Endothelial cell (in vitro differentiated cells): ENCODE measurements around the gene CAMK2G. TPM values are rescaled to one million over a fixed set of nuclear protein-coding genes. Genes with fewer than 3 reads are reported as not detected.

Experiments
- DNase-seq: peaks from one replicate; pipeline ENCODE4 v3.0.0; 2021; ENCODE audit warnings: low spot score
- H3K27ac Mint-ChIP-seq: one replicate; pipeline ENCODE4 v1.8.0; 2021; ENCODE audit warnings: mixed read lengths, inconsistent platforms; ENCODE audit not compliant: unreplicated experiment
- H3K27me3 Mint-ChIP-seq: one replicate; pipeline ENCODE4 v1.8.0; 2021; ENCODE audit warnings: mild to moderate bottlenecking, moderate library complexity, mixed read lengths, inconsistent platforms; ENCODE audit not compliant: unreplicated experiment
- H3K36me3 Mint-ChIP-seq: one replicate; pipeline ENCODE4 v1.8.0; 2021; ENCODE audit warnings: mild to moderate bottlenecking, low read depth, mixed read lengths, inconsistent platforms; ENCODE audit not compliant: unreplicated experiment
- H3K4me1 Mint-ChIP-seq: one replicate; pipeline ENCODE4 v1.8.0; 2021; ENCODE audit warnings: mild to moderate bottlenecking, mixed read lengths, inconsistent platforms; ENCODE audit not compliant: unreplicated experiment
- H3K4me3 Mint-ChIP-seq: one replicate; pipeline ENCODE4 v1.8.0; 2021; ENCODE audit warnings: mild to moderate bottlenecking, mixed read lengths, inconsistent platforms; ENCODE audit not compliant: unreplicated experiment
- H3K9me3 Mint-ChIP-seq: one replicate; pipeline ENCODE4 v1.8.0; 2021; ENCODE audit warnings: mixed read lengths, inconsistent platforms; ENCODE audit not compliant: unreplicated experiment
- CTCF ChIP-seq: fragments of 200-600 bp; sonication (generic); IDR thresholded peaks from one replicate; pipeline ENCODE4 v1.5.0; 2021; ENCODE audit warnings: antibody characterized with exemption; ENCODE audit not compliant: unreplicated experiment
- total RNA-seq: library from RNA; stranded (reverse); fragmentation: NEBNext Ultra II Directional; extraction: Animal tissue kit (Norgen Biotek cat#: 25700); gene quantifications from one replicate; pipeline ENCODE4 v1.2.1, GENCODE V29; 2021; ENCODE audit not compliant: unreplicated experiment

Gene CAMK2G
- total RNA-seq, 1 donor from 2014 or later = 27.7 TPM

DNA sequence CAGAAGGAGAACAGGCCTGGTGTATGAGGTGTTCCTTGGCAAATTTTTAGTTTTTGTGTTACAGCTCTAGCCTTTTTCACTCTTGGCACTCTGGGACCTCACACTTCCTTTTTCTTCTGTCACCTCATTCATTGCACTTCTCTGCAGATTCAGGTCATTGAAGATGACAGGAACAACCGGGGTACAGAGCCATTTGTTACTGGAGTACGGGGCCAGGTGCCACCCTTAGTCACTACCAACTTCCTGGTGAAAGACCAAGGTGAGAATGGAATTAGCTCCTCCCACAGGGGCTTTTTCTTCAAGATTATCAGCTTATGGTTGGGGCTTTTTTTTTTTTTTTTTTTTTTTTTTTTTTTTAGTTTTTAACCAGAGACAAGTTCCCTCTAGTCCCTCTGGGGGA lies 111.0 kb downstream of the CAMK2G start:
- peaks cover 69% of the 10 kb centered on the region for H3K36me3 Mint-ChIP-seq
- no peak overlapping the region for H3K27ac Mint-ChIP-seq
- TF ChIP-seq CTCF = no peak
- H3K9me3 Mint-ChIP-seq = no peaks in the 10 kb centered on the region
- H3K27me3 Mint-ChIP-seq = peaks cover 6% of the 10 kb centered on the region
- peaks cover 12% of the 10 kb centered on the region for H3K4me1 Mint-ChIP-seq
- no peak for DNase-seq
- H3K4me3 Mint-ChIP-seq = no peak overlapping the region

- peaks cover 67% of the 10 kb centered on the region for H3K36me3 Mint-ChIP-seq
- peak overlapping the region; percentile 37 for H3K4me3 Mint-ChIP-seq
- peaks cover 12% of the 10 kb centered on the region for H3K4me1 Mint-ChIP-seq
- H3K27ac Mint-ChIP-seq = peak overlapping the region; percentile 72
- TF ChIP-seq CTCF = no peak
- no peaks in the 10 kb centered on the region for H3K9me3 Mint-ChIP-seq
- no peak for DNase-seq
- peaks cover 6% of the 10 kb centered on the region for H3K27me3 Mint-ChIP-seq
These were observed 111.4 kb downstream of the CAMK2G start for GRCh38 chr10:73762915-73763314.

Other genes starting within 250 kb of the CAMK2G start
- 4.0 TPM for gene MYOZ1, start 233.1 kb downstream of the CAMK2G start, total RNA-seq
- 0.13 TPM for gene SYNPO2L, start 218.5 kb downstream of the CAMK2G start, total RNA-seq
- gene AGAP5, start 176.4 kb downstream of the CAMK2G start, total RNA-seq = 8.0 TPM
- 102 TPM for gene SEC24C, start 130.2 kb downstream of the CAMK2G start, total RNA-seq
- 22.5 TPM for gene CHCHD1, start 92.5 kb downstream of the CAMK2G start, total RNA-seq
- gene ZSWIM8, start 88.9 kb downstream of the CAMK2G start, total RNA-seq = 176 TPM
- 32.8 TPM for gene NDST2, start 63.0 kb downstream of the CAMK2G start, total RNA-seq
- 19.5 TPM for gene PLAU, start 36.6 kb upstream of the CAMK2G start, total RNA-seq
- gene VCL, start 123.6 kb upstream of the CAMK2G start, total RNA-seq = 200 TPM